Measurements from ENCODE around the gene SLC24A3.
A peak's percentile ranks its signal among the peaks of the same experiment; 100 is the strongest.

SLC24A3 gene

DNA sequence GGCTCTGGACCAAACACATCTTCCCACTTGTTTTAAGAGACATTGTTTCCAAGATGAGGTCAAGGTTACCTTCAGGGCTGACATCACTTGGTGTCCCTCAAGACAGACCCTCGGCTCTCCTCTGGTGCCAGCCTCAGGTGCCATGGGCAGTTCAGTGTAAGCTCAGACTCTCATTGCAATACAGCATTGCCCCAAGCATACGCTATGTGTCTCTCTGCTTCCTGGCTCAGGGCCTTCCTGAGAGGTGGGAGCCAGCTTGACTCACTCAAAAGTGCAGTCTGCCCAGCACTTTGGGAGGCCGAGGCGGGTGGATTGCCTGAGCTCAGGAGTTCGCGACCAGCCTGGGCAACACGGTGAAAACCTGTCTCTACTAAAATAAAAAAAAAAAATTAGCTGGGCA, 51.7 kb downstream of the SLC24A3 start:
- no peak for TF ChIP-seq JUND (IDR thresholded peaks at IDR 0.05; ENCODE audit: low read depth)
- DNase-seq (ENCODE audit: low read depth in 1 of 2, low spot score in 1 of 2) = no peak
- in situ Hi-C loops (cut with HindIII; ENCODE audit: low pct_unique_long_range_greater_than_20kb, low sequenced_read_pairs) = no loop called here

DNA sequence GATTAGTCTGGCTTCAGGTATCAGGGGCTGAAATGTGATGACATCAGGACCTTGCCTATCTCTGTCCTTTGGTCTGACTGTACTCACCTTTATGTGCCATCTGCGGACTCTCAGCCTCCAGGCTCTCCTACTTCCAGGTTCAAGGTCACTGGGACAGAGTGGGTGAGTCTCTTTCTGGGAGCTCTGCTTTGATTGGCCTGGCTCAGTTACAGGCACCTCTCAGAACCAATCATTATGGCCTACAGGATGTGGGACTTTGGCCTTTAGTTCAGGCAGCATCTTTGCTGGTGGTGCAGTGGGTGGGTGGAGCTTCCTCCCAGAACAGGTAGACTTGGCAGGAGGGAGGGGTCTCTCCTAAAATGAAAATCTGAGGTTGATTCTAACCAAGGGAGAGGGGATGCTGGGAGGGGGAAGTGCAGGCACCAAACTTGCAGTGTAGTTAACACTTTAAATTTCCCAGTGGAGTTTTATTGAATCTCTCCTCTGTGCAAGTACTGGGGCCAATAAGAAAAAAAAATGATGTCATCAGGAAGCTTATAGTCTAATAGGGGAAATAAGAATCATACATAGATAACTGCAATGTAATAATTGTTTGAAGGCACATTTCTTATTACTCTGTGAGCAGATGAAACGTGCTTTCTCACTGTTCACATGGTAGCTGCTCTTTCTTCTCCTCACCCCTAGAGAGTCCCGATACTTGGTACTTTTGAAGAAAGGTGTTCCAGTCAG, 53.4 kb downstream of the SLC24A3 start:
- no peak for TF ChIP-seq JUND (IDR thresholded peaks at IDR 0.05; ENCODE audit: low read depth)
- DNase-seq (ENCODE audit: low read depth in 1 of 2, low spot score in 1 of 2) = peak in 1 of 2 experiments; percentile 78
- in situ Hi-C loops (cut with HindIII; ENCODE audit: low pct_unique_long_range_greater_than_20kb, low sequenced_read_pairs) = no loop called here

DNA sequence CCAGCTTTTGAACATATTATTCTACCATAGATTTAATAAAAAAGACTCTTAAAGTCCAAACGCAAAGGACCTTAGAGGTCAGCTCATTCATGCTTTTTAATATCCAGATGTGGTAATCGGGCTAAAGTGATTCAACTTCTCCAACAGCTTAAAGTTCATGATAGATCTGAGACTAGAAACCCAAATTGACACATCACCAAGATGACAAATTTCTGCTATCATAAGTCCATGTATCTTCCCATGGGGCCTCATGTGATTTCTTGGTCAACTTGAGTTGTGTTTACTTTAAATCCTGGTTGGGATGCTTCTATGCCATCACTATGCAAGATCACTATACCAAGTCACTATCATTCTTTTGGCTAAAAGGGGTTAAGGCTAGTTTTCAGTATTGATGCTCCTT, 56.0 kb downstream of the SLC24A3 start:
- no peak for TF ChIP-seq JUND (IDR thresholded peaks at IDR 0.05; ENCODE audit: low read depth)
- in situ Hi-C loops (cut with HindIII; ENCODE audit: low pct_unique_long_range_greater_than_20kb, low sequenced_read_pairs) = no loop called here
- no peak for DNase-seq (ENCODE audit: low read depth in 1 of 2, low spot score in 1 of 2)

DNA sequence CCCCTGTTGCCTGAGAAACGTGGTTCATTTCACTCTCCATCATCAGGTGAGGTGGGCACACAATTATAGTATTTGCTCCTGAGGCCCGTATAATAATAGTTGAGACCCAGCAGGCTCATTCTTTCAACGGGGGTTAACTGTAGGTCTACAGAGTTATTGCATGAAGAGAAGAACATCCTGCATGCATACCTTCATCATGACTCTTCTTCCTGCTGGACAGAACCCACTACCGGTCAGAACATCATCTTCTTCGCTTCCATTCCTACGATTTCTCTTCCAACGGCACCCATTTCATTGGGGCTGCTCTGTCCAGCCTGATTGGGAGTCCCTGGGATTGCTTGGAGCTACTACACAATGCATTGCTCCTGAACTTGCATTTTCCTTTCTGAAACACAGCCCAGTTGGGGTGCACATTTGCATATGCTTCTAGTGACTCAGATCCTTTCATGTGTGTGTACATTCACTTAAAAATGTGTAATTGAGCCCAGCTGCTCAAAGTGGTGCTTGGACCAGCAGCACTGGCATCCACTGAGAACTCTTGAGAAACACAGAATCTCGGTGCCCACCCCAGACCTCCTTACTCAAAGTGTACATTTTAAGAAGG, 57.4 kb downstream of the SLC24A3 start:
- no peak for TF ChIP-seq JUND (IDR thresholded peaks at IDR 0.05; ENCODE audit: low read depth)
- in situ Hi-C loops (cut with HindIII; ENCODE audit: low pct_unique_long_range_greater_than_20kb, low sequenced_read_pairs) = no loop called here
- DNase-seq (ENCODE audit: low read depth in 1 of 2, low spot score in 1 of 2) = no peak

DNA sequence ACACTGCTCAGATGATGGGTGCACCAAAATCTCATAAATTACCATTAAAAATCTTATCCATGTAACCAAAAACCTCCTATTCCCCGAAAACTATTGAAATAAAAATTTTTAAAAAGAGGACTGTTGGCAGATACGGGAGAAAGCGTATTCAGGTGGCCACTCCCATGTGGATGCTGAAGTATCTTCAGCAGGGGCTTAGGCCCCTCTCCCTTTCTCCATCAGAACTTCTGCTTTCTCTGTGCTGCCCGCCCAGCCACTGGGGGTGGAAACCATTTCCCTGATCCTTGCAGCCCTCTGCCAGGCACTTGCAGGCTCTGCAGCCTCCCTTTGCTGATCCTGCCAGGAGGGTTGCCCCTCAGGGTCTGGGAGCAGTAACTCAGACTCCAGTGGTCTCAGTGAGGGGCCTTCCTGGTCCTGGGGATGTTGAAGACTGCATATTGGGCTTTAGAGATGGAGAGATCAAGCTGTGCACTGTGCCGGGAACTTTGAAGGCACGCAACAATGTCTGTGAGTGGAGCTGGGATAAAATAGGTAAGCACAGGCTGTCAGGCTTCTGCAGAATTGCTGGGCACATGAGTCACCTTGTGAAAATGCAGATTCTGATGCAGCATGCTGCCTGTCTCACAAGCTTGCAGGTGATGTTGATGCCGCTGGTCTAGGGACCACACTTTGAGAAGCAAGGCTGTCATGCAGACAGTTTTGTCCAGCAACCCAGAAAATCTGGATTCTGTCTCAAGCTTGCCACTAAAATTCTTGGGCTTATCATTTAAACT, 59.6 kb downstream of the SLC24A3 start:
- in situ Hi-C loops (cut with HindIII; ENCODE audit: low pct_unique_long_range_greater_than_20kb, low sequenced_read_pairs) = no loop called here
- DNase-seq (ENCODE audit: low read depth in 1 of 2, low spot score in 1 of 2) = no peak

DNA sequence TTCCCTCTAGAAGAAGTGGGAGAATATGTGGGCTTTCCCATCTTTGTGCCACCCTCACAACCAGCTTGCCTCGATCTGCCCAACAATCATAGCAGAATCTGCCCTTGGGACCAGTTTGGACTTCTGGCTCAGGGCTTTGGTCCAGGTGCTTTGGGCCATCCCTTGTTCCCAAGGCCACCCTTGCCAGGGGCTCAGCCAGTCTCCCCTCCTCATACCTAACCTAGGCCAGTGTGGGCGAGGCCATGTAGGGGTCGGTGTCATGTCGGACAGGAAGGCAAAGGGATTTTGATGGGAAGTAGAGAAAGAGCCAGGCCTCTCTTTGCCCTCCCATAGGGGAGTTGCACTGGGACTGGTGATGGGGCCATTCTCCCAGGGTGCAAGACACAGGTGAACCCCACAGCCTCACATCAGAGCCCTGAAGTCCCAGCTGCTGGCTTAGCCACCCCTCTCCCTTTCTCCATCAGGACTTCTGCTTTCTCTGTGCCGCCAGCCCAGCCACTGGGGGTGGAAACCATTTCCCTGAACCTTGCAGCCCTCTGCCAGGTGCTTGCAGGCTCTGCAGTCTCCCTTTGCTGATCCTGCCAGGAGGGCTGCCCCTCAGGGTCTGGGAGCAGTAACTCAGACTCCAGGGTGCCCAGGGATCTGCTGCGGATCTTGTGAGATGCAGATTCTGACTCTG, 60.7 kb downstream of the SLC24A3 start:
- DNase-seq (ENCODE audit: low read depth in 1 of 2, low spot score in 1 of 2) = no peak
- TF ChIP-seq JUND (IDR thresholded peaks at IDR 0.05; ENCODE audit: low read depth) = no peak
- in situ Hi-C loops (cut with HindIII; ENCODE audit: low pct_unique_long_range_greater_than_20kb, low sequenced_read_pairs) = no loop called here

More for the DNA sequence above, 59.6 kb downstream of the SLC24A3 start:
- no peak for TF ChIP-seq JUND (IDR thresholded peaks at IDR 0.05; ENCODE audit: low read depth)

DNA sequence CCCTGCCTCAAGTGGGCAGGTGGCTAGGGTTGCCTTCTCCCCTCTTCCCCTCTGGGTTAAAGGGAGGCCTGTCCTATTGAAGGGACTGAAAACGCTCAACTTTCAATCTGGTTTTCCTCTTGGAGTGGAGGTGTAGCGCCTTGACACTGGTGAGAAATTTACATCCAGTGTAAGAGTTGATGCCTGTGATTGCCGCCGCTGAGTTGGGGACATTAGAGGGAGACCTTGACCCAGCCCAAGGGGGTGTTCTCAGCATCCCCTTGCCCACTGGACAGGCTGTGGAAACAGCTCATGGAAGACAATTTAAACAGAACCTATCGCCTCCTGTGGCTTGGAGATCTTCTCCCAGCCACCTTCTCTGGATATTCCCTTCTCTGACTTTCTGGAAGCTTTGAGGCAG, 61.6 kb downstream of the SLC24A3 start:
- DNase-seq (ENCODE audit: low read depth in 1 of 2, low spot score in 1 of 2) = no peak
- in situ Hi-C loops (cut with HindIII; ENCODE audit: low pct_unique_long_range_greater_than_20kb, low sequenced_read_pairs) = no loop called here
- no peak for TF ChIP-seq JUND (IDR thresholded peaks at IDR 0.05; ENCODE audit: low read depth)

DNA sequence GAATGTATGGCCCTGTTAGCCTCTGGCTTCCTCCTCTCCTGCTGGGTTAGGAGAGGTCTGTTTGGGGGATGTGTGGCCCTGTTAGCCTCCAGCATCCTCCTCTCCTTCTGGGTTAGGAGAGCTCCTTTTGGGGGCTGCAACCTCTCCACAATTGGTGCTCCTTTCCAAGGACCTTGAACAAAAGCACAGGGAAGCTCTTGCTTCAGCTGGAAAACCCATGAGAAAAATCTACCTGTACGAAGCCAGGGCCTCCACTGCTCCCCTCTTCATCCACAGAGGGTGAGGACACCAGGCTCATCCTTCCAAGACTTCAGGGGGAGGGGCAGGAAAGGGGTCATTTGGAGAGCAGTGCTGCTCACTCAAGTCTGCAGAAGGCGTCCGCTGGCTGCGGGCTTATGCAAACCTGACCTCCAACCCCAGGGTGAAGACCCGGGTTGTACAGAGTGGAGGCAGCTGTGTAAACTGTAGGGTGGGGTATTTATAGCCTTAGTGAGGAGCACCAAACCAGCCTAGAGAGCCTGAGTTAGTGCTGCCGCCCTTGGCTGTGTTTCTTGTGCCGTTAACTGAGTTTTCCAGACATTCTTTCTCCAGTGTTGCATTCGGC, 62.1 kb downstream of the SLC24A3 start:
- no peak for TF ChIP-seq JUND (IDR thresholded peaks at IDR 0.05; ENCODE audit: low read depth)
- in situ Hi-C loops (cut with HindIII; ENCODE audit: low pct_unique_long_range_greater_than_20kb, low sequenced_read_pairs) = no loop called here
- peak in 1 of 2 experiments; percentile 61 for DNase-seq (ENCODE audit: low read depth in 1 of 2, low spot score in 1 of 2)

DNA sequence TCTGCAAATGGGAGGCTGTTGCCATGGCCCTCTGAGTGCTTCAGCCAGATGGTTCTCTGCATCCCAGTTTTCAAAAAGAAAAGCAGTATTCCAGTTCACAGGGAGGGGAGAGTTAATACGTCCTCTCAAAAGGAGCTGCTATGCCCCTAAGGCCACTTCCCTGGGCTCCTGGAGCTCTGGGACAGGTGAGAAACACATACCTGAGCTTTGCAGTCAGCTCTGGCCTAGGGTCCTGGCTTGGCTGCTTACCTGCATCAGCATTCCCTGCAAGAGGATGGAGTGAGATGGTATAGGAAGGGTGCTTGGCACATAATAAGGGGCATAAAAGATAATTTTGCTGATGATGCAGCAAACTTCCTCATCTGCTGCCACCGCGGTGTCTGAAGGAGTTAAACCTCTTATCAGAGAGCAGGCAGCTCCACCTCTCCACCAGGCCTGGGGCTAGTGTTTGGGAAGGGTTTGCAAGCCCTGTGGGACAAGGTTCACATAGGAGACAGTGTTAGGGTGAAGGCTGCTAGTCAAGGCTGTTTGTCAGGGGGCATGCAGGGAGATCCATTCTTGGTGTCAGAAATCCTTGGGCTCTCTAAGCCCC, 62.7 kb downstream of the SLC24A3 start:
- no peak for TF ChIP-seq JUND (IDR thresholded peaks at IDR 0.05; ENCODE audit: low read depth)
- no peak for DNase-seq (ENCODE audit: low read depth in 1 of 2, low spot score in 1 of 2)
- in situ Hi-C loops (cut with HindIII; ENCODE audit: low pct_unique_long_range_greater_than_20kb, low sequenced_read_pairs) = no loop called here

DNA sequence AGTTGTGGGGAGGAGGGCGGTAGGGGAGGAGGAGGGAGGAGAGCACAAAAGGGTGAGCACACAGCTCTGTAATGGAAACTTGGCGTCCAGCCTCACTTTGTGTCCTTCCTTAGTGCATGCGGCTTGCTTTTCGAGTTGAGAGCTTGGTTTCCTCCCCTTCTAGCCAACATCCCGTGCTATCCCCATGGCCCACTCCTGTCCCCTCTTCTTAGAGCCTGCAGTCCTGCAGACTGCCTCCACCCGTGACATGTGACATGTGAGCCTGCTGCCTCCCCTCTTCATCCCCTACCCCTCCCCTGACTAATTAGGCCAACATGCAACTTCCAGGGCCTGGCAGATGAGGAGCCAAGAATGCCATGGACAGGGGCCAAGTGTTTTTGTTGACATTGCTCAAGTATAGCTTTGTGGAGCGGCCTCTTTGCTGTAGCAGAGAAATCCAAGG, 63.2 kb downstream of the SLC24A3 start:
- DNase-seq (ENCODE audit: low read depth in 1 of 2, low spot score in 1 of 2) = peak; percentile 51 to 95
- TF ChIP-seq JUND (IDR thresholded peaks at IDR 0.05; ENCODE audit: low read depth) = no peak; the same call in 1 of the 2 replicates
- in situ Hi-C loops (cut with HindIII; ENCODE audit: low pct_unique_long_range_greater_than_20kb, low sequenced_read_pairs) = no loop called here

DNA sequence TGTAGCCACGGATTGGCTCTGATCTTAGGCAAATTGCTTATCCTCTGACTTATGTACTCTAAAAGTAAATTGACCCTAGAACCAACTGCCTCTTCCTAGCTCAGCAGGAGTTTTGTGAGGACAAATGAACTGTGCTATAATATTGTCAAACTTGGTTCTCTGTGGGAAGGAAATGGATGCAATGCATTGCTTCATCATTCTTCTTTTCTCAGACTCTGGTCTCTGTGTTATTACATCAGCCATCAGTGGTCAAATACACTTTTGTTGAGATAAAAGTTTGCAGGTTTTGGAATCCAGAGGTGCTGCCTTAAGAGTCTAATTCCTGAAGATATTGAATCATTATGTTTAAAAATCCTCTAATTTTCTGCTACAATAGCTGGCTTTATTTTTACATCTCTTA, 64.9 kb downstream of the SLC24A3 start:
- in situ Hi-C loops (cut with HindIII; ENCODE audit: low pct_unique_long_range_greater_than_20kb, low sequenced_read_pairs) = no loop called here

More for the DNA sequence above, 64.9 kb downstream of the SLC24A3 start:
- TF ChIP-seq JUND (IDR thresholded peaks at IDR 0.05; ENCODE audit: low read depth) = no peak
- no peak for DNase-seq (ENCODE audit: low read depth in 1 of 2, low spot score in 1 of 2)
